WERI-Rb-1 (cell line): ENCODE data around the gene SELL.

Source experiments
- DNase-seq: peaks from one replicate; pipeline ENCODE4 v3.0.0-alpha.2; 2020
- H3K27ac ChIP-seq: fragments of 250-450 bp; sonication (Bioruptor Pico); 2 replicates; pipeline ENCODE4 v1.5.1; 2020; ENCODE audit warnings: mild to moderate bottlenecking, moderate library complexity
- H3K27me3 ChIP-seq: fragments of 250-450 bp; sonication (Bioruptor Pico); 2 replicates; pipeline ENCODE4 v1.5.1; 2021; ENCODE audit warnings: mild to moderate bottlenecking, low read depth, moderate library complexity; ENCODE audit not compliant: insufficient read depth, severe bottlenecking
- H3K36me3 ChIP-seq: fragments of 250-450 bp; sonication (Bioruptor Pico); 2 replicates; pipeline ENCODE4 v1.5.1; 2020; ENCODE audit warnings: mild to moderate bottlenecking, moderate library complexity
- H3K4me3 ChIP-seq: 2 replicates; pipeline ENCODE4 v1.5.1; 2011; ENCODE audit warnings: low read depth, mild to moderate bottlenecking, control low read depth, low read length
- H3K9me3 ChIP-seq: fragments of 250-450 bp; sonication (Bioruptor Pico); 2 replicates; pipeline ENCODE4 v1.5.1; 2021; ENCODE audit warnings: mild to moderate bottlenecking, moderate library complexity; ENCODE audit not compliant: severe bottlenecking
- TF ChIP-seq, protein P1 (sequence below): IDR thresholded peaks from 2 replicates; pipeline ENCODE4 v1.5.1; 2011; ENCODE audit warnings: low read depth, mild to moderate bottlenecking, control low read depth, inconsistent platforms, low read length

The SELL gene

GRCh38 chr1:169650551-169650950, 60.9 kb downstream of the SELL start:
- H3K27ac ChIP-seq = no peak overlapping the region
- no peaks in the 10 kb centered on the region for H3K27me3 ChIP-seq
- TF ChIP-seq, protein P1, sequence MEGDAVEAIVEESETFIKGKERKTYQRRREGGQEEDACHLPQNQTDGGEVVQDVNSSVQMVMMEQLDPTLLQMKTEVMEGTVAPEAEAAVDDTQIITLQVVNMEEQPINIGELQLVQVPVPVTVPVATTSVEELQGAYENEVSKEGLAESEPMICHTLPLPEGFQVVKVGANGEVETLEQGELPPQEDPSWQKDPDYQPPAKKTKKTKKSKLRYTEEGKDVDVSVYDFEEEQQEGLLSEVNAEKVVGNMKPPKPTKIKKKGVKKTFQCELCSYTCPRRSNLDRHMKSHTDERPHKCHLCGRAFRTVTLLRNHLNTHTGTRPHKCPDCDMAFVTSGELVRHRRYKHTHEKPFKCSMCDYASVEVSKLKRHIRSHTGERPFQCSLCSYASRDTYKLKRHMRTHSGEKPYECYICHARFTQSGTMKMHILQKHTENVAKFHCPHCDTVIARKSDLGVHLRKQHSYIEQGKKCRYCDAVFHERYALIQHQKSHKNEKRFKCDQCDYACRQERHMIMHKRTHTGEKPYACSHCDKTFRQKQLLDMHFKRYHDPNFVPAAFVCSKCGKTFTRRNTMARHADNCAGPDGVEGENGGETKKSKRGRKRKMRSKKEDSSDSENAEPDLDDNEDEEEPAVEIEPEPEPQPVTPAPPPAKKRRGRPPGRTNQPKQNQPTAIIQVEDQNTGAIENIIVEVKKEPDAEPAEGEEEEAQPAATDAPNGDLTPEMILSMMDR = no peak
- H3K36me3 ChIP-seq = no peaks in the 10 kb centered on the region
- no peaks in the 10 kb centered on the region for H3K9me3 ChIP-seq
- no peak overlapping the region for H3K4me3 ChIP-seq
- DNase-seq = no peak

- Histone ChIP-seq H3K4me3 (no peak overlapping the region), H3K27ac (no peak overlapping the region), H3K27me3 (no peaks in the 10 kb centered on the region), H3K36me3 (no peaks in the 10 kb centered on the region), H3K9me3 (no peaks in the 10 kb centered on the region)
- DNase-seq = no peak
- TF ChIP-seq, protein P1 = no peak
Observed at GRCh38 chr1:169648709-169649108, 62.7 kb downstream of the SELL start.

- Histone ChIP-seq H3K27ac (no peak overlapping the region), H3K4me3 (no peak overlapping the region), H3K9me3 (no peaks in the 10 kb centered on the region), H3K36me3 (no peaks in the 10 kb centered on the region), H3K27me3 (no peaks in the 10 kb centered on the region)
- no peak for DNase-seq
- TF ChIP-seq, protein P1 = no peak
Observed at GRCh38 chr1:169648187-169648586, 63.2 kb downstream of the SELL start.

DNA sequence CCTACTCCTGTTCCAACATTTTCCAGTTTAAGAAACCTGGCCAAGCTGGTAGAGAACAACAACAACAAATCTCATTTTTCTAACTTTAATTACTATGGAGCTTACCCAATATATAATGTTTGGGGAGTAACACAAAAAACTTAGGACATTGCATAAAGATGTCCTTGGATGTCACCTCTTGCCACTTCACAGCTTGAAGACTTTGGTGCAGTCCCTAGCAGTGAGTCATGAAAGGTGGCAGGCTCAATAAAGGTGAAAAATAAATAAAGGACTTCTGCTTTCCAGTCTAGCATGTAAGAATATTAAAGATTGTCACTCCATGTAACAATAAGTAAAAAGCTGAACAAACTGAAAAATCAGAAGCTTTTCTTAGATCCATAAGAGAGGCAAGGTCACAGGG, 63.9 kb downstream of the SELL start:
- no peak for DNase-seq
- Histone ChIP-seq H3K9me3 (no peaks in the 10 kb centered on the region), H3K27me3 (no peaks in the 10 kb centered on the region), H3K27ac (no peak overlapping the region), H3K36me3 (no peaks in the 10 kb centered on the region), H3K4me3 (no peak overlapping the region)
- TF ChIP-seq, protein P1 = no peak

- Histone ChIP-seq H3K36me3 (no peaks in the 10 kb centered on the region), H3K27me3 (no peaks in the 10 kb centered on the region), H3K4me3 (no peak overlapping the region), H3K9me3 (no peaks in the 10 kb centered on the region), H3K27ac (no peak overlapping the region)
- no peak for DNase-seq
- TF ChIP-seq, protein P1 = no peak
Observed at GRCh38 chr1:169644297-169644696, 67.1 kb downstream of the SELL start.
